Measurements from ENCODE around the gene PRKCQ. TPM values are rescaled to one million over a fixed set of nuclear protein-coding genes. Genes with fewer than 3 reads are reported as not detected.

The PRKCQ gene
- total RNA-seq, 1 experiment from 2014 or later = 12.1 TPM

DNA sequence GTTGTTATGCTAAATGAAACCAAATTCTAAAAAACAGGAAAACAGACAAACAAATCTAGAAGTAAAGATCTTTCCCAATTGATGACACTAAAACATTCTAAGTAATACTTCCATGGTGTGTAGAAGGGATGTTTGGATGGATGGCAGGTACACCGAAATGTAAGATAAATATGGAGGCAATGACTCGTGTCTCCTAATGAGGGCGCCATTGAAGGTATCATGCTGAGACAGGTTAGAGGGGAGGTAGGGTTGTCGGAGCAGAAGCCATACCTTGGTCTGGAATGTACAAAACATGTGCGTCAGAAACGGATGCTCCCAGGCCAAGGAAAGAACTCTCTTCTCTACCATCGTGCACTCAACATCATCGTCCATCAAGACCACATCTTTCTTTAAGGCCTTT lies 101.4 kb downstream of the PRKCQ start:
- no peak for DNase-seq
- H3K9ac ChIP-seq (ENCODE audit: extremely low read depth, insufficient read length, low read length) = no peak overlapping the region
- no peaks in the 10 kb centered on the region for H4K20me1 ChIP-seq (ENCODE audit: control insufficient read depth, insufficient read depth, insufficient read length)
- no peak overlapping the region for H4K8ac ChIP-seq (replicated peaks; ENCODE audit: insufficient read length, low read depth, low read length)
- Mint-ChIP-seq H3K4me1 (peaks cover 0 to 5% of the 10 kb centered on the region in 2 experiments; a peak in 1 of 4 replicates), H3K27ac (no peak overlapping the region), H3K36me3 (ENCODE audit: insufficient read depth in 1 of 3, low read depth in 3 of 3) (peaks cover 19 to 32% (median 26%) of the 10 kb centered on the region in 3 experiments), H3K4me3 (no peak overlapping the region), H3K9me3 (no peaks in the 10 kb centered on the region), H3K27me3 (ENCODE audit: low read depth) (no peaks in the 10 kb centered on the region)
- TF ChIP-seq, protein P1, sequence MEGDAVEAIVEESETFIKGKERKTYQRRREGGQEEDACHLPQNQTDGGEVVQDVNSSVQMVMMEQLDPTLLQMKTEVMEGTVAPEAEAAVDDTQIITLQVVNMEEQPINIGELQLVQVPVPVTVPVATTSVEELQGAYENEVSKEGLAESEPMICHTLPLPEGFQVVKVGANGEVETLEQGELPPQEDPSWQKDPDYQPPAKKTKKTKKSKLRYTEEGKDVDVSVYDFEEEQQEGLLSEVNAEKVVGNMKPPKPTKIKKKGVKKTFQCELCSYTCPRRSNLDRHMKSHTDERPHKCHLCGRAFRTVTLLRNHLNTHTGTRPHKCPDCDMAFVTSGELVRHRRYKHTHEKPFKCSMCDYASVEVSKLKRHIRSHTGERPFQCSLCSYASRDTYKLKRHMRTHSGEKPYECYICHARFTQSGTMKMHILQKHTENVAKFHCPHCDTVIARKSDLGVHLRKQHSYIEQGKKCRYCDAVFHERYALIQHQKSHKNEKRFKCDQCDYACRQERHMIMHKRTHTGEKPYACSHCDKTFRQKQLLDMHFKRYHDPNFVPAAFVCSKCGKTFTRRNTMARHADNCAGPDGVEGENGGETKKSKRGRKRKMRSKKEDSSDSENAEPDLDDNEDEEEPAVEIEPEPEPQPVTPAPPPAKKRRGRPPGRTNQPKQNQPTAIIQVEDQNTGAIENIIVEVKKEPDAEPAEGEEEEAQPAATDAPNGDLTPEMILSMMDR (conservative IDR thresholded peaks at IDR 0.05) = peak; percentile 57
- no peak overlapping the region for H3K56ac ChIP-seq (ENCODE audit: insufficient read length, low read depth, low read length)
- H2BK120ac ChIP-seq (ENCODE audit: low read depth, low read length, poor library complexity, severe bottlenecking) = no peak overlapping the region
- H3T11ph ChIP-seq (ENCODE audit: low read length) = no peak overlapping the region
- H3K18ac ChIP-seq (ENCODE audit: insufficient read length, low read depth, low read length) = no peak overlapping the region
- no peak overlapping the region for H3K14ac ChIP-seq (ENCODE audit: insufficient read depth, low read length)
- no peak overlapping the region for H3K4me2 ChIP-seq (ENCODE audit: insufficient read depth, insufficient read length, low read length)
- no peaks in the 10 kb centered on the region for H3K79me1 ChIP-seq (ENCODE audit: insufficient read depth, low read depth, low read length, poor library complexity, severe bottlenecking)
- no peak overlapping the region for H2BK12ac ChIP-seq (ENCODE audit: insufficient read length, low read depth, low read length)
- no peak overlapping the region for H3K23ac ChIP-seq (ENCODE audit: insufficient read length, low read depth, low read length)
- H3K9me3 ChIP-seq (ENCODE audit: control insufficient read depth, low read depth, low read length) = no peaks in the 10 kb centered on the region
- H4K5ac ChIP-seq (ENCODE audit: insufficient read length, low read depth, low read length) = no peak overlapping the region
- H3K4ac ChIP-seq (ENCODE audit: low read depth, low read length) = no peak overlapping the region
- H3K27ac ChIP-seq (ENCODE audit: insufficient read length, low read depth, low read length) = no peak overlapping the region
- no peak overlapping the region for H2AFZ ChIP-seq (ENCODE audit: low read length)
- no peak overlapping the region for H2AK5ac ChIP-seq (ENCODE audit: insufficient read length, low read length)
- no peak overlapping the region for H2BK20ac ChIP-seq (ENCODE audit: low read depth, low read length, poor library complexity, severe bottlenecking)
- no peaks in the 10 kb centered on the region for H3K4me1 ChIP-seq (ENCODE audit: insufficient read depth, low read length)
- no peak overlapping the region for H2BK15ac ChIP-seq (ENCODE audit: low read depth, low read length)
- no peak overlapping the region for H4K91ac ChIP-seq (ENCODE audit: insufficient read length, low read depth, low read length)
- no peaks in the 10 kb centered on the region for H3K79me2 ChIP-seq (ENCODE audit: insufficient read depth, low read length)
- H2BK5ac ChIP-seq (ENCODE audit: insufficient read length, low read length) = no peak overlapping the region
- no peaks in the 10 kb centered on the region for H3K27me3 ChIP-seq (ENCODE audit: insufficient read depth, low read length)
- H3K23me2 ChIP-seq (ENCODE audit: insufficient read length, low read depth, low read length, poor library complexity, severe bottlenecking) = no peaks in the 10 kb centered on the region
- WGBS (ENCODE audit: extremely low coverage, insufficient read length, low lambda C conversion rate) = no CpG with 5 or more reads among the region's 8 CpGs
